ENCODE measurements around the gene SLC8A1.

GRCh38 chr2:40321822-40322221 lies 130.1 kb downstream of the SLC8A1 start:
- TF ChIP-seq, protein P1, sequence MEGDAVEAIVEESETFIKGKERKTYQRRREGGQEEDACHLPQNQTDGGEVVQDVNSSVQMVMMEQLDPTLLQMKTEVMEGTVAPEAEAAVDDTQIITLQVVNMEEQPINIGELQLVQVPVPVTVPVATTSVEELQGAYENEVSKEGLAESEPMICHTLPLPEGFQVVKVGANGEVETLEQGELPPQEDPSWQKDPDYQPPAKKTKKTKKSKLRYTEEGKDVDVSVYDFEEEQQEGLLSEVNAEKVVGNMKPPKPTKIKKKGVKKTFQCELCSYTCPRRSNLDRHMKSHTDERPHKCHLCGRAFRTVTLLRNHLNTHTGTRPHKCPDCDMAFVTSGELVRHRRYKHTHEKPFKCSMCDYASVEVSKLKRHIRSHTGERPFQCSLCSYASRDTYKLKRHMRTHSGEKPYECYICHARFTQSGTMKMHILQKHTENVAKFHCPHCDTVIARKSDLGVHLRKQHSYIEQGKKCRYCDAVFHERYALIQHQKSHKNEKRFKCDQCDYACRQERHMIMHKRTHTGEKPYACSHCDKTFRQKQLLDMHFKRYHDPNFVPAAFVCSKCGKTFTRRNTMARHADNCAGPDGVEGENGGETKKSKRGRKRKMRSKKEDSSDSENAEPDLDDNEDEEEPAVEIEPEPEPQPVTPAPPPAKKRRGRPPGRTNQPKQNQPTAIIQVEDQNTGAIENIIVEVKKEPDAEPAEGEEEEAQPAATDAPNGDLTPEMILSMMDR (IDR thresholded peaks at IDR 0.05; ENCODE audit: insufficient read depth, low read depth, low read length), result no peak
- no peak for TF ChIP-seq EZH2 (IDR thresholded peaks at IDR 0.05; ENCODE audit: insufficient read depth, low read length)

Measured in astrocyte (in vitro differentiated cells and primary cell).